H1 (cell line): Measurements from ENCODE around the gene MTX1. TPM values are rescaled to one million over a fixed set of nuclear protein-coding genes. Genes with fewer than 3 reads are reported as not detected.

ENCODE experiments used
- BRCA1 ChIP-seq: IDR thresholded peaks from 2 replicates; pipeline ENCODE4 v1.6.1; 2012; ENCODE audit warnings: low read depth, low read length, improper control_type of control experiment
- EZH2 ChIP-seq: fragments of 200-600 bp; sonication (generic); IDR thresholded peaks from 2 replicates; pipeline ENCODE4 v1.7.1; 2012; ENCODE audit warnings: low read depth, mild to moderate bottlenecking, moderate library complexity, low read length, inconsistent platforms; ENCODE audit not compliant: severe bottlenecking
- RAD21 ChIP-seq, 2 experiments: IDR thresholded peaks in 1 of 2; conservative IDR thresholded peaks in 1 of 2; 2 replicates each; pipeline ENCODE4 v1.6.1; 2011; ENCODE audit warnings: low read depth in 2 of 2, low read length in 2 of 2, improper control_type of control experiment in 1 of 2, inconsistent platforms in 1 of 2, mild to moderate bottlenecking in 1 of 2, moderate library complexity in 1 of 2
- SIRT6 ChIP-seq: IDR thresholded peaks from one replicate; pipeline ENCODE4 v1.7.1; 2012; ENCODE audit warnings: low read length, inconsistent platforms
- SP2 ChIP-seq: IDR thresholded peaks from 2 replicates; pipeline ENCODE4 v1.6.1; 2012; ENCODE audit warnings: mild to moderate bottlenecking, low read length, inconsistent platforms
- polyA plus RNA-seq, 7 experiments: library from polyadenylated mRNA; depleted of rRNA in 3 of 7; stranded (reverse) in 5 of 7; unstranded in 2 of 7; fragments of >200 nt in 5 of 7; fragments of 200-250 nt in 2 of 7; gene quantifications; 1 replicate in 5 of 7; 2 replicates in 1 of 7; 4 replicates in 1 of 7; pipeline versions ENCODE4 v1.2.1 to v1.2.3, GENCODE V29; 2011 to 2013; ENCODE audit warnings: missing spikeins in 2 of 7, mixed read lengths in 2 of 7
- total RNA-seq: library from RNA; stranded (reverse); fragmentation: NEBNext Ultra II Directional; extraction: Animal tissue kit (Norgen Biotek cat#: 25700); gene quantifications from 2 replicates; pipeline ENCODE4 v1.2.1, GENCODE V29; 2021

MTX1 gene
- total and polyA plus RNA-seq, 2 of the 8 experiments (the other 6 are each of a cell fraction or from before 2014, with no cell fraction given) = 47.9 to 131 TPM

DNA sequence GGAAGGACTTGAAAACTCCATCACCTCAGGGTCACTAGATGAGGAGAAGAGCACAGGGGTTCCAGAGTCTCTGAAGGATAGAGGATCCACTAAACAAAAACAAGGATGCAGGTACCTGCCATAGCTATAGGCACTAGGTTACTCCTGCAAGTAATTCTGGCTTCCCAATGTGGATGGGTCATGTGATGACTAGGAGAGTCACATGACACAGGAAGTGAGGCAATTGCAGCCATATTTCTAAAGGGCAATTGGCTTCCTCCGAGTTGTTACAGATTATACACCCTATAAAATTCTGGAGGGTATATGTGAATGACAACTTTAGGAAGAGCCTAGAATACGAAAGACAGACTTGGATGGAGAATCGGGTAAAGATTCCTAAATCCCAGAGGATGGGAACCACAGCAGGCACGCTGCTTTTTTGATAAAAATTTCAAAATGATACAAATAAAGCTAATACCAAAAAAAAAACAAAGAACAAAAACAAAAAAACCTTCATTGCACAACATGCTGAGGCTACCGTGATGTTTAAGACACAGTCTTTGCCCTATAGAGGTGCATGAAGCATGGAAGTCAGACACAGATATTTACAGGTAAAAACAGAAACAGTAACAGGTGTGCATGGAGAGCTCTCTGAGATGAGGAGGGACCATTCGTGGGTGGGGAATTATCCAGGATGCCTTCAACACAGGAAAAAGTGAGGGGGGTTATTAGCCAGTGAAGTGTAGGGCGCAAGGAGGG, 10.5 kb downstream of the MTX1 start (continued):
- TF ChIP-seq RAD21 (IDR thresholded peaks at IDR 0.05 in 1 of 2, conservative IDR thresholded peaks at IDR 0.05 in 1 of 2; ENCODE audit: low read depth in 2 of 2, low read length in 2 of 2) (no peak), SIRT6 (no peak), BRCA1 (no peak), SP2 (no peak), EZH2 (no peak)
